NOMO-1 (cell line): ENCODE measurements around the gene PRR33.
"Not testable (repeated sequence)": the region's sequence is repeated elsewhere in the genome, so short reads cannot be mapped to it uniquely, and the experiment has no call there.

ENCODE experiments used
- DNase-seq, 2 experiments: peaks; one replicate each; lab custom pipeline; 2025; ENCODE audit not compliant: unreplicated experiment in 2 of 2; lab: John Stamatoyannopoulos, UW

The PRR33 gene

DNA sequence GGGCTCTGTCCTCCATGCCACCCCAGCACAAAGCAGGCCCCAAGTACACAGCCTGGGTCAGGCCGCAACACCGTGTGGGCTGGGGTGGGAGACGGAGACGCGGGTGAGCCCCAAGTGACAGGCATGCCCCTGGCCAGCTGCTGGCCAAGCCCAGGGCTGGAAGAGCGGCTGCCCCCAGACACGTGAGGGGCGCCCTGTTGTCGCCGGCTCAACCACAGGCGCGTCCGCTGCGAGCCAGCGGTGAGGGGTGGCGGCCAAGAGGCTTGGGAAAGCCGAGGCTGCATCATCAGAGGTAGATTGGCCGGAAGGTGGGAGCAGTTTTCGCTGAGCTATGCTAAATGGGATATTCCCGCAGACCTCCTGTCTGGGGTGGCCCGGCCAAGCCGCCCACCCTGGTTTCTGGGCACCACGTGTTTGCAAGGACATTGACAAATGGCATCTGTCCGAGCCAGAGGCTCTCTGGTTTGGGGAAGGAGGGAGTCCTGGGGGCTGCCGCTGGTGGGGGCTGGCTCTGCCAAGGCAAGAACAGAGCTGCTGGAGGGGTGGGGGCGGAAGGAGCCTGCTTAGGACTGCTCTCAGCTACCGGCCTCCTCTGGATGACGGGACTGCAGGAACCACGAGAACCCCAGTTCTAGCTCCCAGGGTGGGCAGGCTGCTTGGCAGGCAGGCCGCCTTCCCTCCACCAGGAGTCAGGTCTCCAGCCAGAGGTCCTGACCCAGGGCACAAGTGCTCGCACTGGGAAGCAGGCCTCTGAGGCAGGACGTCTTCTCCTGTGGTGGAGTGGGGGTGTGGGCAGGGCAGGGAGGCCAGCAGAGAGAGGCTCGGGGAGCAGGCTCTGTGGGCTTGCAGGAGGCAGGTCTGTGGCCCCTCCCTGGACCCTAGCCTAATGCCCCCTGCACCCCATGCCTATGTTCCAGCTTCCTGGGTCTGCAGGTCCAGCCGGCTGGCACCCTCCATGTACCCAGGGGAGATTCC, 552 bp downstream of the PRR33 start:
- DNase-seq: no peak

DNA sequence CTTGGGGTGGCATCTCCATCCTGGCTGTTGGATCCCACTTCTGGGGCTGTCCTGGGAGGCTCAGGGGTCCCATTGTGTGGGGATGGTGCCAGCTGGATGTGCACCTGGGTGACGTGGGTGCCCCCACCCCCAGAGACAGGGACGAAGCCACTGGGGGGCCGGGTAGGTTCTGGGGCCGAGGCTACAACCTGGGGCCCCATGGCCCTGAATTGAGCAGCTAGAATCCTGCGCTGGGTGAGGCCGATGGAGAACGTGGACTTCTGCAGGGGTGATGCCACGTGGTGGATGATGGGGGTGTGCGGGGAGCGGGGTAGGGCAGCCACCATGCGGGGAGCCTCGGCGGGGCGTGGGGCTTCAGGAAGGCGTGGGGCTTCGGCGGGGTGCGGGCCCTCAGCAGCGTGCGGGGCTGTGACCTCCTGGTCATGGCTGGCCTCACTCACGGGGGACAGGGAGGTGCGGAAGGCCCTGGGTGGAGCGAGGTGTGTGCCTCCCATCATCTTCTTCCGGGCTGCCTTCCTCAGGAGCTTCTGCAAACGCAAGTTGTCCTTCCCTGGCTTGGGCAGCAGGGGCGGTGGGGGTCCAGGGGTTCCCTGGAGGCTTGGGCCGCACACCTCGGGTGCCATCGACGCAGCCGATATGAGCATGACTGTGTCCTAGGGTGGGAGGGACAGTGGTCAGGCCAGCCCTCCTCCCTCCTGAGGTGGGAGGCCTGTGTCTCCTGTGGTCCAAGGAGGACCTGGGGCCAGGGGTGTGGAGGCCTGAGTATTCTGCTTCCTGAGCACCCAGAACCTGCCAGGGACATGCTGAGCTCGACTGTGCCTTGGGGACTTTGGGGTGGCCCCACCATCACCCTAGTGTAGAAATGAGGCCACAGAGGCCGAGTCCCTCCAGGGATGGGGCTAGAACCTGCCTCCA, 1.5 kb downstream of the PRR33 start:
- no peak for DNase-seq

DNA sequence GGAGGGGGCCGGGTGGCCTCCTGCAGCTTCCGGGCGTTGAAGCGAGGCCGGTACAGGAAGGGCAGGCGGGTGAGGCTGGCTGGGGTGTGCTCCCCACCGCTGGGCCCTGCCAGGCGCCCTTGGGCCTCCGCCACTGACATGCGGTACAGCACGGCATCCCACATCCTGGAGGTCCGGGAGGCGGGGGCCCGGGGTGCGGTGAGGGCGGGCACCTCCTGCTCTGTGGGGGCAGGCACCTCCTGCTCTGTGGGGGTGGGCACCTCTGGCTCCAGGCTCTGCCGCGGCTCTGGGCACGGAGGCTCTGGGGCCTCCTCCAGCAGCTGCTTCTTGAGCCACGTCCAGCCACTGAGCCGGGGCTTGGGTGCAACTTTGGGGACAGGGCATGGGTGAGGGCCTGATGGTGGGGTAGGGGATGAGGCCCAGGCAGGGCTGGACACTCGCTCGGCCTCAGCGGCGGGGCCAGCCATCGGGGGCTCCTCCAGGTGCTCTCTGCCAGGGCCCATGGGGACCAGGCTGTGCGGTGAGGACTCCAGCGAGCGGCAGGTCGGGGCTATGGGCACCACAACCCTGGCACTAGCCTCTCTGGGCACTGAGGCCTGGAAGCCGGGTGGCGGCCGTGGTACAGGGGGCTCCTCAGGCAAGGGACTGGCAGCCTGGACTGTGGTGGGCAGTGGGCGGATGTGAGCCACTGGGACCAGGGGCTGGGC, 2.3 kb downstream of the PRR33 start:
- no peak for DNase-seq

DNA sequence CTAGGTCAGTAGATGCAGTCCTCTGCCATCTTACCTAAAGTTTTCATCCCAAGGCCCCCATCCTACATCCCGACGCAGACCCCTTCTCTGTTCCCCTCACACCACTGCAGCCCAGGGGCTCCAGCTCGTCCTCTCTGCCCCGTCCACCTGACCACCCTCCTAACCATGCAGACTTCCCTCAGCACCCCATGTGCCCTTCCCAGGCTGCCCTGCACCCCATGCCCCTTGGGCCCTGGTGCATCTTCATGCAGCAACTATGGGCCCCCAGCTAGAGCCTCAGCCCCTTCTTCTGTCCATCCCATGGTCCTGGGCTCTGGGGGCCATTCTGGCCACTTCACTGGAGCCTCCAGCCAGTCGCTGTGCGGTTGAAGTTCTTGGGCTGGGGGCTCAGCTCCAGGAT, 2.9 kb downstream of the PRR33 start:
- no peak for DNase-seq

DNA sequence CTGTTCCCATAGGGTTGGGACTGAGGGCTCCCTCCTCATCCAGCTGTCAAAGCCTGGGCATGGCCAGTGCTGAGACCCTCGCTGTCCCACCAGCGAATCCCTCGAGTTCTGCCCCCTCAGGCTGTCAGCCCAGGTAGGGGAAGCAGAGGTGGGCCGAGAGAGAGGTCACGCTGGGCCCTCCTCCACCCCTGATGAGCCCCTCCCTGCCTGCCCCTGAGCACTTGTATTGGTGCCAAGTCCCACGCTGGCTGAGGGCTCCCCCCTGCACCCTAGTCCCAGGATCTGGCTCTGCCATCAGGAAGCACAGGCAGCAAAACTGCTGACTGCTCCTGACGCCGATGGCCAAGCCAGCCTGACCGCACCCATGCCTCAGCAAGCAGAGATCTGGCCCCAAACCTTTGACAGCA, 3.3 kb downstream of the PRR33 start:
- no peak for DNase-seq

DNA sequence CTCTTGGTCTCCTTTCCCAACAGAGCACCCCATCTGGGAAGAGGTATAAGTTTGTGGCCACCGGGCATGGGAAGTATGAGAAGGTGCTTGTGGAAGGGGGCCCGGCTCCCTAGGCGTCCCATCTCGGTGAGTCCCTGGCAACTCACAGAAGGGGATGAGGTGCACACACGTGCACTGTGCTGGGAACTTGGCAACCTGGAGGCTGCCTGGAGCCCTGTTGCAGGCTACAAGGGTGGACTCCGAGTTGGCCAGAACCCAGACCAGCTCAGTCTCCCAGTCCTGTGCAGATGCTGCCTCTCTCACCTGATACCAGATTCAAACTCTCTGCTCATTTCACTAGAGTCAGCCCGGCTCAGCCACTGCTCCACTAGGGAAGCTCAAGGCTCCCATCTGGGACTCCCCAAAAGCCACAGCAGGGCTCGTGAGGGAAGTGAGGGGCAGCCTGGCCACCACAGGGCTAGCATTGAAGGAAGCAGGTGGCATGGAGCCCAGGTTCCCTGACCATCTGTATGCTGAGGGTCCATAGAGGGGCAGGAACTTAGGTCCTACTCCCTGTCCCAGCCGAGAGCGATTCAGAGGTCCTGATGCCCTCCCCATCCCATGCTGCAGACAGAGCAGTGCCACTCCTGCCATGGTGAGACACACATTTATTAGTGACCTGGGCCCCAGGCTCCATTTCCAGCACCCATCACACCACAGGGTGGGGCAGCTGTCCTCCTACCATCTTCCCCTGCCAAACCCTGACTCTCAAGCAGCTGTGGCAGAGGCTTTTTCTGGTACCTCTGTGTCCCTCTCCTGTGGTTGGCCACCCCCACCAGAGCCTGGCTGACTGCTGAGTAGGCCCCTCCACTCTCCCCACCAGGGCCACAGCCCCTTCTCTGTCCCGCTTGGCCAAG, 4.0 kb downstream of the PRR33 start:
- DNase-seq: no peak

DNA sequence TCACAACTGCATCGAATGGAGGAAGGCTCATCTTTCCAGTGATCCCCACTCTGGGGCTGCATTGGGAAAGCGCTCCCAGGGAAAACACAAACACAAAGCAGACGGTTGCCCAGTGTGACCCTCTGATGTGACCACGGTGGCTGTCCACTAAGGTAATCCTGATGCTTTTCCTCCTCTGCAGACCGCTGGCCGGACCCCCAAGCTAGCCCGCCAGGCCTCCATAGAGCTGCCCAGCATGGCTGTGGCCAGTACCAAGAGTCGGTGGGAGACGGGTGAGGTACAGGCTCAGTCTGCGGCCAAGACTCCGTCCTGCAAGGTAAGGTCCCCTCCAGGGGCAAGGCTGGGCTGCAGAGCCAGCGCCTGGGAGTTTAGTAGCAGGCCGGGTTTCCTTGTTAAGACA, 5.1 kb downstream of the PRR33 start:
- not testable (repeated sequence) for DNase-seq

DNA sequence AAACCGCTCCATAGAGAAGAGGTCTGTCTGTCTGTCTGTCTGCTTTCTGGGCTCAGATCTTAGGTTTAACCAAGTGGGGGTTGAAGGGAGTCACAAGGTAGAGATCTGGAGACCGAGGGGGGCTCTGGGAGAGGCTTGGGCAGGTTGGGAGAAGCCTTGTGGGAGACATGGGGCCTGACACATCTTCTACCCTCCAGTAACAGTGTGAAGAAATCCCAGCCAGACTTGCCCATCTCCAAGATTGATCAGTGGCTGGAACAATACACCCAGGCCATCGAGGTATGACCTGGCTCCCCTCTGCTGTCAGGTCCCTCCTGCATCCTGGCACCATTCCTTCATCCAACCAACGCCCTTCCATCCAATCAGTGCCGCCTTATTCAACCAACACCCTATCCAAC, 7.4 kb downstream of the PRR33 start:
- no peak for DNase-seq

DNA sequence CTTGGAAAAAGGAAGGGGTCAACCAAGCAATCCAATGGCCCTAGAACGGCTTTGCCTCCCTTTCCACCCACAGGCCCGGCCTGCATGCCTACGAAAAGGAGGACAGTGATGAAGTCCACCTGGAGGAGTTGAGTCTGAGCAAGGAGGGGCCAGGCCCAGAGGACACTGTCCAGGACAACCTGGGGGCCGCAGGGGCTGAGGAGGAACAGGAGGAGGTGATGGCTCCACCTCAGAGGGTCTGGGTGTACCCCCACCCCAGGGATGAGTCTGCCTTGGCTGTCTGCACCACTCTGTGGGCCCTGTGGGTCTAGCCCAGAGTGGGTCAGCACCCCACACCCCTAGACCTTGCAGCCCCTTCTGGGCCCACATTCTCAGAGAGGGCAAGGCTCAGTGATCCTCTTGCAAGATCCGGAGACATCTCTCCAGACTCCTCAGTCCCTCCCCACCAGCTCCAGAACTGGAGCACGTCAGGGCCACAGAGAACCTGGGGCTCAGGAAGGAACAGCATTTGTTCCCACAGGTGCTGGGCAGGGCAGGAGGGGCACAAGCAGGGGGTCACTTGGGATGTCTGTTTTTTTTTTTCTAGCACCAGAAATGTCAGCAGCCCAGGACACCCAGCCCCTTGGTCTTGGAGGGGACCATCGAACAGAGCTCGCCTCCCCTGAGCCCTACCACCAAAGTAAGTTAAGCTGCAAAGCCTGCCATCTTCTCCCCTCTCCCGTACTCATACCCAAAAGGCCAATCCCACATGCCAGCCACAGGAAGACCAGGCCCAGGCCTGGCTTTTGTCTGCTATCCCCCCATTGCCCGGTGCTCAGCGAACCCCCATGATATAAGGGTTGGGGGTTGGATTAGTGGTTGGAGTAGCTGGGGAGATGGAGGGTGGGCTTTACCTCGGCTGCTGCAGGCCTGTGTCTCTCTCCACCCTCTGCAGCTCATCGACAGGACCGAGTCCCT, 8.1 kb downstream of the PRR33 start:
- no peak for DNase-seq

DNA sequence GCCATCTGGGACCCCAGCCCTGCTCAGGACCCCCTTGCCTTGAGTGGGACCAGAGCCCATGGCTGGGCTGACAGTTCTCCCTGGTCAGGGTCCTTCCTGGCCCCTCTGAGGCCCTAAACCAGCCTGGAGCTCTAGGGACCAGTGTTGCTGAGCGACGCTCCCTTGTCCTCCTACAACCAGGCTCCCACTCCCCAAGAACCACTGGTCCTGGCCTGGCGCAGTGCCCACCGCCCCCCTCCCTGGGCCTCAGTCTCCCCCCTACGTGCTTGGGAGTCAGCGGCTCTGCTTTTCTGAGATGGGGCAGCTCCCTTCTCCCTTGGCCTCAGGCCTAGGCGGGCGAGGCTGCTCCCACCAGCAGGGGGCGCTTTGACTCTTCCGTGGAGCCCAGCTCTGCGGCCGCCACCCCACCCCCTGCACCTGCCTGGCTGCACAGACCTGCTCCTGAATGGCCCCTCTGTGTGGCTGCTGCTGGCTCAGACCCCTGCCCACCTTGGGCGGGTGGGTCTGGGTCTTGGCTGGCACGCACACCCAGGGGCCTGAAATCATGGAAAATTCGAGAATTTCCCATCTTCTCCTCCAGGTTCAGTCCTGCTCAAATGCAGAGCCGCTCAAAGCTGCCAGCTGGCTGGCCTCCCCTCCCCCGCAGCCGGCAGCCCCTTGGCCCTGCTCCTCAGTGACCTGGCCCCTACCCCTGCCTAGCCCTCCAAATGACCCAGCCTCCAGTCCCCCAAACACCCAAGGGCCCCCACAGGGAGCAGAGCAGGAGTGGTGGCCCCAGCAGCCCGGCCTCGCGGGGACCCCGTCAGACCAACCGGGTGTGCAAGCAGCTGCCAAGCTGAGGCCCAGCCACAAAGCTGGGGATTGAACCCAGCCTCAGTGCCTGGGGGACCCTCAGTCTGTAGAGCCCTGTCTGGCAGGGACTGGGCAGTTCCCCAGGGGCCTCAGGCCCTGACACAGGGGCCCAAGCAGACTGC, 9.1 kb downstream of the PRR33 start:
- peak; percentile 31 to 42 for DNase-seq

DNA sequence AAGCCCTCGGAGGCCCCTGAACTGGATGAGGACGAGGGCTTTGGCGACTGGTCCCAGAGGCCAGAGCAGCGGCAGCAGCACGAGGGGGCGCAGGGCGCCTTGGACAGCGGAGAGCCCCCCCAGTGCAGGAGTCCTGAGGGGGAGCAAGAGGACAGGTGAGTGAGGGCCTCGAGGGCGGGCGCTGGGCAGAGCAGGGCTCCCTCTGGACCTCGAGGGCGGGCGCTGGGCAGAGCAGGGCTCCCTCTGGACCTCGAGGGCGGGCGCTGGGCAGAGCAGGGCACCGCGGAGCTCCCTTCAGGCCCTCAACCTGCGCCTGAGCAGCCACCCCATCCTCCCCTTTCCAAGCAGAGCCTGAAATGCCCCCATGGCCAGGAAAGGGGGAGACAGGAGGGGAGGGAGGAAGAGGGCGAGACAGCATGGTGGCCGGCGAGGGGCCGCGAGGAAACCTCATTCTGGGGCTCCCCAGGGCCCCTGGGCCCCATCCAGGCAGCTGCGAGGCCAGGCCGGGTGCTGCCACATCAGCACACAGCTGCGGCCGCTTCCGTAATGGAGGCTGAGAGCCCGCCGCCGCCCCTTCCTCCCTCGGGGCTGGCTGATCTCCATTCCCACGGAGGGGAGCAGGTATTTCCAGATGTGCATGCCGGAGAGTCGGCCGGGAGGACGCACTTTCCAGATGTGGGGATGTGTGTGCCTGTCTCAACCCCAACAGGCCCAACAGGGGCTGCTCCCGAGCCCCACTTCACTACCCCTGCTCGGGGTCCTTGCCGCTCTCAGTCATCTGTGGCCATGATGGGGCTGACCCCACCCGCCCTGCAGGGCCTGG, 10.0 kb downstream of the PRR33 start:
- DNase-seq: no peak

DNA sequence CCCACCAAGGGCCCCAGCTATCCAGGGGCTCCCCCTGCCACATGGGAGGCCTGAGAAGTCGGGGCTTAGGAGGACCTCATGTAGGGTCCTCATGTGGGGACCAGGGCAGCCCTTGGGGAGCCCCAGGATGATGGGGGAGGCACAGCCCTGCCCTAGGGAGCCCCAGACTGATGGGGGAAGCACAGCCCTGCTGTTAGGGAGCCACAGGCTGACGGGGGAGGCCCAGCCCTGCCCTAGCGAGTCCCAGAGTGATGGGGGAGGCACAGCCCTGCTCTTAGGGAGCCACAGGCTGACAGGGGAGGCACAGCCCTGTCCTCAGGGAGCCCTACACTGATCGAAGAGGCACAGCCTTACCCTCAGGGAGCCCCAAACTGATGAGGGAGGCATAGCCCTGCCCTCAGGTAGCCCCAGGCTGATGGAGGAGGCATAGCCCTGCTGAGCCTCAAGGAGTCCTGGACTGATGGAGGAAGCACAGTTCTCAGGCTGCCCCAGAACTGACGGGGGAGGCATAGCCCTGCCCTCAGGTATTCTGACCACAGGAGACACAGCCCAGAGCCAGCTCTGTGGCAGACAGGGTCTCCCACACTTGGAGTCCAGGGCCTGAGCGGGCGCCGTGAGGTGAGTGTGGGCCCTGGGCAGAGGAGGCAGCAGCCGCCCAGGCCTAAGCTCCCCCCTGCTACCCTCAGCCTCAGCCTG, 10.8 kb downstream of the PRR33 start:
- no peak for DNase-seq

DNA sequence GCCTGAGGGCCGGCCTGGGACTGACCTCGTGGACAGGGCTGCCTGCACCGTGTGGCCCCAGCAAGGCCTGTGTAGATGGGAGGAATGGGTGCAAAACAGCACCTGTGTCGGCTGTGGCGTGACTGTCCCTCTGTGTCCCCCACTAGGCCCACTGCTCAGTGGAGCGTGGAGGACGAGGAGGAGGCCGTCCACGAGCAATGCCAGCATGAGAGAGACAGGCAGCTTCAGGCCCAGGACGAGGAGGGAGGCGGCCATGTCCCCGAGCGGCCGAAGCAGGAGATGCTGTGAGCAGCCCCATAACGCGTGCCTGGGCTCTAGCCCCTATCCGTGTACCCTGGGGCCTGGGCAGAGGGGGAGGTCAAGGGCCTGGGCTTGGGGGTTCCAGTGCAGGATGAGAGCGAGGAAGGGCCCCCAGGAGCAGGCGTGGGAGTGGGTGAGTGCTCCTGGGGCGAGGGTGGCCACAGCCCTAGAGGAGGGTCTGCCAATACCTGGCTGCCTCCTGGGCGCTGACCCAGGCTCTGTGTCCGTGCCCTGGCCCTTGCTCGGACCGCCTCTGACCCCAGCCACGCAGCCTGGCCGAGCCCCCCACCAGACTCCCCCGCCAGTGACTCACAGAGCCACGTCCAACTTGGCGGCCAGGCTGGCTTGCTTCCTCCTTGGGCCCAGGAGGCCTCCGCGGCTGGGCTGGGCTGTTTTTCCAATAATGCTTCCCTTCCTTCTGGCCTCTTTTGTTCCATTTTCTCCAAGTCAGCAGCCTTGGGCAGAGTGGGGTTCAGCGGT, 11.6 kb downstream of the PRR33 start:
- no peak for DNase-seq

DNA sequence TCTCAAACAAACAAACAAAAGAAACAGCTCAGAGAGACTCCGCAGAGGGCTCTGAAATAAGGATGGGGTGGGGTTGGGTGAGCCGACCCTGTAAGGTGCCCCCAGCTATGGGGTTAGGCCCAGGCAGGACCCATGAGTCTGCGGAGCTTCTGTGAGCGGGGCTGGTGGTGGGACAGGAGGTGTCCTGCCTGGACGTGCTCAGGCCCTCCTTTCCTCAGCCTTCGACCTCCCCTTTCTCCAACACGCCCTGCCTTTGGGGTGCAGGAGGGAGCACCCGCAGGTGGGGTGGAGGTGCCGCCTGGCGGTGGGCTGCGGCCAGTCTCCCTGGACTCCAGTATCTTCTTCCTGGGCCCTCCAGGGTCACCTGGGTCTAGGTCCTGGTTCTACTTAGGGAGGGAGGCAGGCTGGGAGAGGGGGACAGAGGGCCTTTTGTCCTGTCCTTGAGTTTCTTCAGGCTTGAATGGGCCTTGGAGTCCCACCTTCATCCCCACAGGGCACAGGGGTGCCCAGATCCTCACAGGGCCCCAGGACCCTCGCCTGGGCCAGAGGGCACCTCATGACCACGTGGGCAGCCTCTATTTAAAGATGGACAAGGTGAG, 12.3 kb downstream of the PRR33 start:
- DNase-seq: no peak
